ENCODE results near the gene EPHA6.

- TF ChIP-seq EZH2 (IDR thresholded peaks at IDR 0.05) = no peak
- no peak for TF ChIP-seq CTCF (IDR thresholded peaks at IDR 0.05)
These were observed 296.9 kb downstream of the EPHA6 start for GRCh38 chr3:97111244-97111643.

Measured in neural progenitor cell (in vitro differentiated cells).